ENCODE measurements around the gene DOCK2. TPM values are rescaled to one million over a fixed set of nuclear protein-coding genes. Genes with fewer than 3 reads are reported as not detected.

The DOCK2 gene
- total RNA-seq, 1 donor from 2014 or later = not detected

- no peak for DNase-seq (ENCODE audit: low read depth)
- no peak for FAIRE-seq
- no peaks in the 10 kb centered on the region for H3K36me3 ChIP-seq (ENCODE audit: control insufficient read depth, insufficient read depth, low read length)
- H3K4me3 ChIP-seq (ENCODE audit: low read depth, low read length) = no peak overlapping the region
- no peaks in the 10 kb centered on the region for H3K27me3 ChIP-seq (ENCODE audit: control insufficient read depth, insufficient read depth, low read length)
- TF ChIP-seq, protein P1, sequence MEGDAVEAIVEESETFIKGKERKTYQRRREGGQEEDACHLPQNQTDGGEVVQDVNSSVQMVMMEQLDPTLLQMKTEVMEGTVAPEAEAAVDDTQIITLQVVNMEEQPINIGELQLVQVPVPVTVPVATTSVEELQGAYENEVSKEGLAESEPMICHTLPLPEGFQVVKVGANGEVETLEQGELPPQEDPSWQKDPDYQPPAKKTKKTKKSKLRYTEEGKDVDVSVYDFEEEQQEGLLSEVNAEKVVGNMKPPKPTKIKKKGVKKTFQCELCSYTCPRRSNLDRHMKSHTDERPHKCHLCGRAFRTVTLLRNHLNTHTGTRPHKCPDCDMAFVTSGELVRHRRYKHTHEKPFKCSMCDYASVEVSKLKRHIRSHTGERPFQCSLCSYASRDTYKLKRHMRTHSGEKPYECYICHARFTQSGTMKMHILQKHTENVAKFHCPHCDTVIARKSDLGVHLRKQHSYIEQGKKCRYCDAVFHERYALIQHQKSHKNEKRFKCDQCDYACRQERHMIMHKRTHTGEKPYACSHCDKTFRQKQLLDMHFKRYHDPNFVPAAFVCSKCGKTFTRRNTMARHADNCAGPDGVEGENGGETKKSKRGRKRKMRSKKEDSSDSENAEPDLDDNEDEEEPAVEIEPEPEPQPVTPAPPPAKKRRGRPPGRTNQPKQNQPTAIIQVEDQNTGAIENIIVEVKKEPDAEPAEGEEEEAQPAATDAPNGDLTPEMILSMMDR (IDR thresholded peaks at IDR 0.05; ENCODE audit: insufficient read depth, low read length, severe bottlenecking) = no peak
These were observed 154.2 kb downstream of the DOCK2 start for GRCh38 chr5:169791251-169791650.

GRCh38 chr5:169795338-169795737, 158.3 kb downstream of the DOCK2 start:
- Histone ChIP-seq H3K36me3 (ENCODE audit: control insufficient read depth, insufficient read depth, low read length) (no peaks in the 10 kb centered on the region), H3K27me3 (ENCODE audit: control insufficient read depth, insufficient read depth, low read length) (no peaks in the 10 kb centered on the region), H3K4me3 (ENCODE audit: low read depth, low read length) (no peak overlapping the region)
- TF ChIP-seq, protein P1 (IDR thresholded peaks at IDR 0.05; ENCODE audit: insufficient read depth, low read length, severe bottlenecking) = no peak
- FAIRE-seq (no peak), DNase-seq (ENCODE audit: low read depth) (no peak)

- no peak overlapping the region for H3K4me3 ChIP-seq (ENCODE audit: low read depth, low read length)
- DNase-seq (ENCODE audit: low read depth) (peak; percentile 23), FAIRE-seq (no peak)
- TF ChIP-seq, protein P1 (IDR thresholded peaks at IDR 0.05; ENCODE audit: insufficient read depth, low read length, severe bottlenecking) = no peak
- no peaks in the 10 kb centered on the region for H3K27me3 ChIP-seq (ENCODE audit: control insufficient read depth, insufficient read depth, low read length)
- no peaks in the 10 kb centered on the region for H3K36me3 ChIP-seq (ENCODE audit: control insufficient read depth, insufficient read depth, low read length)
These were observed 159.7 kb downstream of the DOCK2 start for GRCh38 chr5:169796731-169797130.

- FAIRE-seq (no peak), DNase-seq (ENCODE audit: low read depth) (no peak)
- no peaks in the 10 kb centered on the region for H3K27me3 ChIP-seq (ENCODE audit: control insufficient read depth, insufficient read depth, low read length)
- no peak overlapping the region for H3K4me3 ChIP-seq (ENCODE audit: low read depth, low read length)
- TF ChIP-seq, protein P1 (IDR thresholded peaks at IDR 0.05; ENCODE audit: insufficient read depth, low read length, severe bottlenecking) = no peak
- no peaks in the 10 kb centered on the region for H3K36me3 ChIP-seq (ENCODE audit: control insufficient read depth, insufficient read depth, low read length)
These were observed 160.5 kb downstream of the DOCK2 start for GRCh38 chr5:169797577-169797976.

DNA sequence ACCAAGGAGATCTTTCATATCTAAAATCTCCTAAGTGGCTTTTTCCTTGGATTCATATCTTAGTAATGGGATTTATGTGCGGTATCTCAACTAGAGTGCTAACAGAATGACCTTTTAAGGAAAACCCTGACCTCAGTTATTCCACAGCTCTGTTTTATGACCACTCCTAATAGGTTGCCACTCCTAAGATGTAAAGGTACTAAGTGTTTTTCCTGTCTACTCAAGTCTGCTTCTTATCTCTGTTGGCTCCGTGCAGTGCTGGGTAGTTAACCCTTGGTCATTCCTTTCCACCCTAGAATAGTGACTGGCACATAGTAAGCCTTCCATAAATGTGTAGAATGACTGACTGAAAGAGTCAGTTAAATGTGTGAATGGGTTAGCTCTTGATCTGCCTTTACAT, 161.4 kb downstream of the DOCK2 start:
- no peaks in the 10 kb centered on the region for H3K36me3 ChIP-seq (ENCODE audit: control insufficient read depth, insufficient read depth, low read length)
- TF ChIP-seq, protein P1 (IDR thresholded peaks at IDR 0.05; ENCODE audit: insufficient read depth, low read length, severe bottlenecking) = no peak
- no peaks in the 10 kb centered on the region for H3K27me3 ChIP-seq (ENCODE audit: control insufficient read depth, insufficient read depth, low read length)
- DNase-seq (ENCODE audit: low read depth) = no peak
- H3K4me3 ChIP-seq (ENCODE audit: low read depth, low read length) = no peak overlapping the region
- FAIRE-seq = no peak

GRCh38 chr5:169798906-169799660, 162.0 kb downstream of the DOCK2 start:
- TF ChIP-seq, protein P1 (IDR thresholded peaks at IDR 0.05; ENCODE audit: insufficient read depth, low read length, severe bottlenecking) = no peak
- Histone ChIP-seq H3K27me3 (ENCODE audit: control insufficient read depth, insufficient read depth, low read length) (no peaks in the 10 kb centered on the region), H3K36me3 (ENCODE audit: control insufficient read depth, insufficient read depth, low read length) (no peaks in the 10 kb centered on the region), H3K4me3 (ENCODE audit: low read depth, low read length) (no peak overlapping the region)
- FAIRE-seq (no peak), DNase-seq (ENCODE audit: low read depth) (peak; percentile 51)
